ENCODE data around the gene PROB1. TPM values are rescaled to one million over a fixed set of nuclear protein-coding genes. Genes with fewer than 3 reads are reported as not detected.

The PROB1 gene
- polyA plus RNA-seq, 1 donor (not counting 4 experiments of a cell fraction or from before 2014, with no cell fraction given): 0.26 TPM

DNA sequence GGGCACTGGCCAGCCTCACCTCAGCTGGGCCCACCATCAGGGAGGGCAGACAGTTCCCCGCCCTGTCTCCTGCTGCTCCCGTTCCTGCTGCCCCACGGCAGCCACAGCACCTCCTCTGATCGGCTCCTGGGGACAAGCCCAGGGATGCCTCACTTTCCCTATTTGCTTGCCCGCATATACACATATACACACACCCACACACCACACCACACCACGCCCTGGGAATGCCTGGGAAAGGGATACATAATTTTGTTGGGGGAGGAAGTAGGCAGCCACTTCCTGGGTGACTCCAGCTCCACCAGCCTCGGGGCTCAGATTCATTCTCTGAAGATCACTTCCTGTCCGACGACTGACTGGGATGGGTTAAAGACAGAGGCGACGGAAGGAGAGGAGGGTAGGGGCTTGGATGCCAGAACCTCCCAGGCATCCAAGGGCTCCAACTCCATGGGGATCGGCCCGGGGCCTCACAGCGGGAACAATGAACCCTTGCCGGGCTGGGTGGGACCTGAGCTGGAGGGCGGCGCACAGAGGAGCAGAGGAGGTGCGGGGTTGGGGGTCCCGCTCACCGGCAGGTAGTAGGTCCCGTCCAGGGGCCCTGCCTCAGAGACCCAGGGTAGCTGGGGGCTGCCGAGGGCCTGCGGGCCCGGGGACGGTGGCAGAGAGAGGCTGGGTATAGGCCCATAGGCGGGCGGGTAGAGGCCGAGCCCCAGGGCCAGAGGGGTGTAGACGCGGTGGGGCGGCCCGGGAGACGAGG, 3.2 kb downstream of the PROB1 start:
- Histone ChIP-seq H3K79me2 (ENCODE audit: control insufficient read depth, insufficient read depth, low read length) (peaks cover 15% of the 10 kb centered on the region), H4K20me1 (ENCODE audit: control insufficient read depth, extremely low read depth, insufficient read depth, low read length) (no peaks in the 10 kb centered on the region), H3K4me2 (ENCODE audit: control insufficient read depth, extremely low read depth, insufficient read depth, low read depth, low read length) (peak overlapping the region; percentile 90), H3K4me3 (ENCODE audit: control insufficient read depth in 2 of 3, extremely low read depth in 1 of 3, insufficient read depth in 2 of 3, low read depth in 1 of 3, low read length in 3 of 3) (peak overlapping the region; percentile 69 to 92 (median 84)), H3K4me1 (ENCODE audit: control insufficient read depth, extremely low read depth, insufficient read depth, low read length) (peaks cover 19% of the 10 kb centered on the region), H3K27me3 (ENCODE audit: control insufficient read depth, extremely low read depth, insufficient read depth, low read length) (no peaks in the 10 kb centered on the region), H2AFZ (ENCODE audit: control insufficient read depth, low read length) (peak overlapping the region; percentile 85), H3K36me3 (ENCODE audit: control insufficient read depth in 2 of 2, extremely low read depth in 1 of 2, insufficient read depth in 2 of 2, low read length in 2 of 2) (peaks cover 0 to 4% of the 10 kb centered on the region in 2 experiments), H3K9me3 (ENCODE audit: control insufficient read depth, low read depth, low read length) (no peaks in the 10 kb centered on the region), H3K9ac (ENCODE audit: control insufficient read depth, extremely low read depth, insufficient read depth, low read length) (peak overlapping the region; percentile 93), H3K9me1 (ENCODE audit: control insufficient read depth, extremely low read depth, insufficient read depth, low read length) (no peaks in the 10 kb centered on the region), H3K27ac (ENCODE audit: control insufficient read depth, insufficient read depth, low read length) (peak overlapping the region; percentile 91)
- no peak for TF ChIP-seq EZH2 (IDR thresholded peaks at IDR 0.05; ENCODE audit: low read length)
- TF ChIP-seq, protein P1, sequence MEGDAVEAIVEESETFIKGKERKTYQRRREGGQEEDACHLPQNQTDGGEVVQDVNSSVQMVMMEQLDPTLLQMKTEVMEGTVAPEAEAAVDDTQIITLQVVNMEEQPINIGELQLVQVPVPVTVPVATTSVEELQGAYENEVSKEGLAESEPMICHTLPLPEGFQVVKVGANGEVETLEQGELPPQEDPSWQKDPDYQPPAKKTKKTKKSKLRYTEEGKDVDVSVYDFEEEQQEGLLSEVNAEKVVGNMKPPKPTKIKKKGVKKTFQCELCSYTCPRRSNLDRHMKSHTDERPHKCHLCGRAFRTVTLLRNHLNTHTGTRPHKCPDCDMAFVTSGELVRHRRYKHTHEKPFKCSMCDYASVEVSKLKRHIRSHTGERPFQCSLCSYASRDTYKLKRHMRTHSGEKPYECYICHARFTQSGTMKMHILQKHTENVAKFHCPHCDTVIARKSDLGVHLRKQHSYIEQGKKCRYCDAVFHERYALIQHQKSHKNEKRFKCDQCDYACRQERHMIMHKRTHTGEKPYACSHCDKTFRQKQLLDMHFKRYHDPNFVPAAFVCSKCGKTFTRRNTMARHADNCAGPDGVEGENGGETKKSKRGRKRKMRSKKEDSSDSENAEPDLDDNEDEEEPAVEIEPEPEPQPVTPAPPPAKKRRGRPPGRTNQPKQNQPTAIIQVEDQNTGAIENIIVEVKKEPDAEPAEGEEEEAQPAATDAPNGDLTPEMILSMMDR (optimal IDR thresholded peaks at IDR 0.05 in 1 of 3, IDR thresholded peaks at IDR 0.05 in 1 of 3, conservative IDR thresholded peaks at IDR 0.05 in 1 of 3; ENCODE audit: extremely low read depth in 1 of 3, insufficient read depth in 2 of 3, low read length in 3 of 3): no peak
- FAIRE-seq (peak; percentile 91), DNase-seq (ENCODE audit: low read depth, low spot score) (peak; percentile 98)
- dilution Hi-C loops (cut with MboI; ENCODE audit: extremely low pct_ligation_motif_present, low sequenced_read_pairs): no loop called here

DNA sequence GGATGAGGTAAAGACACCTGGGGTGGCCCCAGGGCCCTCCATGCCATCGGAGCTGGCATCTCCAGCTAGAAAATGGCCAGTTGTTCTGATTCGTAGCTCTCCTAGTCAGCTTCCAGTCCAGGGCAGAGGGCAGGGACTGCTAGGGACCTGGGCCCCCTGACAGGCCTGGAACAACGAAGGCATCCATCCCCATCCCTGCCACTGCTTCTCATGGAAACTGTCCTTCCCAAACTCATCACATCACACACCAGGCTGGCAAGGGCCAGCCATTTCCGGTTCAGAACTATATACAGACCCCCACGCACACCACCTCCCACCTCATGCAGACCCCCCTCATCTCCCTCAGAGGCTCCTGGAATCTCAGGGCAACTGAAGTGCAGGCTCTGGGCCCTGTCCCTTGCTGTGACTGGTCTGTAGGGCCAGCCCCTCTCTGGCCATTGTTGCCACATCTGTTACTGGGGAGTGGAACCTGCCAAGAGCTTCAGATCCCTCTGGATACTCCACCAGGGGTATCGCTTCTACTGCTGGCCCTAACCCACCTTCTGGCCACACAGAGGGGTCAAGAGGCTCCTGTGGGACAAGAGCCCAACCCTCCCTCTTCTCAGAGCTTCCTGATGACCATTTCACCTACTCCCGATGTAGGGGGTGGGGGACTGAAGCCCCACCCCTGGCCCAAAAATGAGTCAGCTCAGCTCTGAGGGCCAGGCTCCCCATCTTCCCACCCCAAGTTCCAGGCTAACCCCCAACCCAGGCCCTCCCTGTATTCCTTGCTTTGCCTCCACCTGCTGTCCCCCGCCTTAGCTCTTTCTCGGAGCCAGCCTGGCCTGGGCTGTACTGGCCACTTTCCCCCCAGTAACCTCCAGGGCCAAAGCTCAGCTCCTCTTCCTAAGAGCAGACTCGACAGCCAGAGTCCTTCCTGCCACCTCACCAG, 4.0 kb downstream of the PROB1 start:
- Histone ChIP-seq H3K9ac (ENCODE audit: control insufficient read depth, extremely low read depth, insufficient read depth, low read length) (peak overlapping the region; percentile 93), H3K9me3 (ENCODE audit: control insufficient read depth, low read depth, low read length) (no peaks in the 10 kb centered on the region), H3K36me3 (ENCODE audit: control insufficient read depth in 2 of 2, extremely low read depth in 1 of 2, insufficient read depth in 2 of 2, low read length in 2 of 2) (peaks cover 0 to 4% of the 10 kb centered on the region in 2 experiments), H3K4me3 (ENCODE audit: control insufficient read depth in 2 of 3, extremely low read depth in 1 of 3, insufficient read depth in 2 of 3, low read depth in 1 of 3, low read length in 3 of 3) (peak overlapping the region; percentile 69 to 92 (median 84)), H3K4me1 (ENCODE audit: control insufficient read depth, extremely low read depth, insufficient read depth, low read length) (peaks cover 27% of the 10 kb centered on the region), H3K79me2 (ENCODE audit: control insufficient read depth, insufficient read depth, low read length) (peaks cover 15% of the 10 kb centered on the region), H2AFZ (ENCODE audit: control insufficient read depth, low read length) (peak overlapping the region; percentile 85), H4K20me1 (ENCODE audit: control insufficient read depth, extremely low read depth, insufficient read depth, low read length) (no peaks in the 10 kb centered on the region), H3K4me2 (ENCODE audit: control insufficient read depth, extremely low read depth, insufficient read depth, low read depth, low read length) (peak overlapping the region; percentile 90), H3K9me1 (ENCODE audit: control insufficient read depth, extremely low read depth, insufficient read depth, low read length) (no peaks in the 10 kb centered on the region), H3K27ac (ENCODE audit: control insufficient read depth, insufficient read depth, low read length) (peak overlapping the region; percentile 91), H3K27me3 (ENCODE audit: control insufficient read depth, extremely low read depth, insufficient read depth, low read length) (no peaks in the 10 kb centered on the region)
- no peak for TF ChIP-seq EZH2 (IDR thresholded peaks at IDR 0.05; ENCODE audit: low read length)
- TF ChIP-seq, protein P1 (optimal IDR thresholded peaks at IDR 0.05 in 1 of 3, IDR thresholded peaks at IDR 0.05 in 1 of 3, conservative IDR thresholded peaks at IDR 0.05 in 1 of 3; ENCODE audit: extremely low read depth in 1 of 3, insufficient read depth in 2 of 3, low read length in 3 of 3): no peak
- FAIRE-seq (no peak), DNase-seq (ENCODE audit: low read depth, low spot score) (no peak)
- dilution Hi-C loops (cut with MboI; ENCODE audit: extremely low pct_ligation_motif_present, low sequenced_read_pairs): no loop called here
